Mesenchymal stem cell (in vitro differentiated cells and primary cell): ENCODE measurements around the gene MAP6D1.

ENCODE experiments used
- DNase-seq: peaks from one replicate; pipeline ENCODE4 v3.0.0-alpha.2; 2013
- H2AFZ ChIP-seq: one replicate; pipeline ENCODE4 v1.6.1; 2013; ENCODE audit warnings: low read depth, mild to moderate bottlenecking, control low read depth, inconsistent platforms, low read length, moderate library complexity
- H2AK5ac ChIP-seq: 2 replicates; pipeline ENCODE4 v1.6.1; 2013; ENCODE audit warnings: low read length, moderate library complexity, mild to moderate bottlenecking, inconsistent platforms; ENCODE audit not compliant: severe bottlenecking
- H2BK120ac ChIP-seq: one replicate; pipeline ENCODE4 v1.6.1; 2013; ENCODE audit warnings: low read depth, mild to moderate bottlenecking, inconsistent platforms, low read length, moderate library complexity
- H2BK12ac ChIP-seq, 2 experiments: one replicate each; pipeline ENCODE4 v1.6.1; 2013; ENCODE audit warnings: inconsistent platforms in 2 of 2, low read length in 2 of 2, mild to moderate bottlenecking in 2 of 2, moderate library complexity in 2 of 2, control low read depth in 1 of 2
- H2BK15ac ChIP-seq: one replicate; pipeline ENCODE4 v1.6.1; 2013; ENCODE audit warnings: mild to moderate bottlenecking, low read depth, inconsistent platforms; ENCODE audit not compliant: poor library complexity, severe bottlenecking
- H2BK5ac ChIP-seq: 2 replicates; pipeline ENCODE4 v1.6.1; 2013; ENCODE audit warnings: low read depth, mild to moderate bottlenecking, low read length, control low read depth, inconsistent platforms; ENCODE audit not compliant: poor library complexity, severe bottlenecking
- H3K14ac ChIP-seq, 2 experiments: one replicate each; pipeline ENCODE4 v1.6.1; 2013; ENCODE audit warnings: inconsistent platforms in 2 of 2, low read length in 2 of 2, control low read depth in 1 of 2, mild to moderate bottlenecking in 1 of 2, moderate library complexity in 1 of 2
- H3K18ac ChIP-seq, 2 experiments: one replicate each; pipeline ENCODE4 v1.6.1; 2013; ENCODE audit warnings: inconsistent platforms in 2 of 2, low read length in 2 of 2, control low read depth in 1 of 2, low read depth in 1 of 2, mild to moderate bottlenecking in 1 of 2
- H3K23ac ChIP-seq, 2 experiments: one replicate each; pipeline ENCODE4 v1.6.1; 2013; ENCODE audit warnings: inconsistent platforms in 2 of 2, low read length in 2 of 2, mild to moderate bottlenecking in 2 of 2, moderate library complexity in 2 of 2, control low read depth in 1 of 2
- H3K27ac ChIP-seq: 2 replicates; pipeline ENCODE4 v1.5.1; 2013; ENCODE audit warnings: mild to moderate bottlenecking, moderate library complexity, low read length, control low read depth, inconsistent platforms; ENCODE audit not compliant: poor library complexity, severe bottlenecking
- H3K27me3 ChIP-seq, 2 experiments: 2 replicates each; pipeline versions ENCODE4 v1.6.1 to v1.7.0; 2013; ENCODE audit warnings: low read length in 2 of 2, mild to moderate bottlenecking in 2 of 2, moderate library complexity in 2 of 2, control low read depth in 1 of 2, inconsistent platforms in 1 of 2; ENCODE audit not compliant: control insufficient read depth in 1 of 2, insufficient read depth in 1 of 2
- H3K36me3 ChIP-seq, 2 experiments: 2 replicates each; pipeline versions ENCODE4 v1.6.1 to v1.7.0; 2013; ENCODE audit warnings: low read length in 2 of 2, control low read depth in 1 of 2, inconsistent platforms in 1 of 2, low read depth in 1 of 2, mild to moderate bottlenecking in 1 of 2; ENCODE audit not compliant: insufficient read depth in 2 of 2, control insufficient read depth in 1 of 2
- H3K4ac ChIP-seq, 2 experiments: one replicate each; pipeline ENCODE4 v1.6.1; 2013; ENCODE audit warnings: inconsistent platforms in 2 of 2, low read length in 2 of 2, mild to moderate bottlenecking in 2 of 2, moderate library complexity in 2 of 2, control low read depth in 1 of 2, low read depth in 1 of 2
- H3K4me1 ChIP-seq: 2 replicates; pipeline ENCODE4 v1.6.1; 2013; ENCODE audit warnings: low read depth, low read length, control low read depth; ENCODE audit not compliant: control insufficient read depth, insufficient read depth
- H3K4me2 ChIP-seq: 2 replicates; pipeline ENCODE4 v1.6.1; 2013; ENCODE audit warnings: low read length, mild to moderate bottlenecking, inconsistent platforms; ENCODE audit not compliant: poor library complexity, severe bottlenecking
- H3K4me3 ChIP-seq, 2 experiments: 2 replicates each; pipeline versions ENCODE4 v1.5.1 to v1.7.0; 2013; ENCODE audit warnings: low read length in 2 of 2, mild to moderate bottlenecking in 2 of 2, control low read depth in 1 of 2, low read depth in 1 of 2; ENCODE audit not compliant: insufficient read depth in 1 of 2
- H3K79me1 ChIP-seq: replicated peaks from 2 replicates; pipeline ENCODE4 v1.6.1; 2013; ENCODE audit warnings: mild to moderate bottlenecking, control low read depth, low read length, inconsistent platforms; ENCODE audit not compliant: poor library complexity, severe bottlenecking
- H3K9ac ChIP-seq: 2 replicates; pipeline ENCODE4 v1.7.0; 2013; ENCODE audit warnings: mild to moderate bottlenecking, low read length, moderate library complexity
- H3K9me3 ChIP-seq: 2 replicates; pipeline ENCODE4 v1.7.0; 2013; ENCODE audit warnings: mild to moderate bottlenecking, low read length; ENCODE audit not compliant: control insufficient read depth
- H4K8ac ChIP-seq: one replicate; pipeline ENCODE4 v1.6.1; 2013; ENCODE audit warnings: inconsistent platforms, mild to moderate bottlenecking, low read length, moderate library complexity
- H4K91ac ChIP-seq: one replicate; pipeline ENCODE4 v1.6.1; 2013; ENCODE audit warnings: mild to moderate bottlenecking, low read length, inconsistent platforms
- WGBS: methylation state at CpG from one replicate; pipeline ENCODE4 v1.1.7; 2013; ENCODE audit warnings: mixed read lengths; 5-methylcytosine and 5-hydroxymethylcytosine counted together

The MAP6D1 gene

GRCh38 chr3:183837894-183838293 is 12.5 kb upstream of the MAP6D1 start:
- no peak overlapping the region for H3K18ac ChIP-seq
- no peak for DNase-seq
- peaks cover 34 to 72% of the 10 kb centered on the region in 2 experiments for H3K36me3 ChIP-seq
- no peak overlapping the region for H3K4me2 ChIP-seq
- no peaks in the 10 kb centered on the region for H3K27me3 ChIP-seq
- no peak overlapping the region for H3K4ac ChIP-seq
- H3K27ac ChIP-seq, result no peak overlapping the region
- H3K4me3 ChIP-seq, result no peak overlapping the region
- no peak overlapping the region for H3K9ac ChIP-seq
- H3K14ac ChIP-seq, result no peak overlapping the region
- no peak overlapping the region for H2BK120ac ChIP-seq
- no peak overlapping the region for H2BK15ac ChIP-seq
- H2BK5ac ChIP-seq, result no peak overlapping the region
- H2BK12ac ChIP-seq, result no peak overlapping the region
- H4K8ac ChIP-seq, result no peak overlapping the region
- H3K4me1 ChIP-seq, result no peaks in the 10 kb centered on the region
- H3K23ac ChIP-seq, result no peak overlapping the region
- no peak overlapping the region for H2AFZ ChIP-seq
- H3K9me3 ChIP-seq, result no peaks in the 10 kb centered on the region
- no peak overlapping the region for H4K91ac ChIP-seq
- H3K79me1 ChIP-seq, result peaks cover 15% of the 10 kb centered on the region
- no peak overlapping the region for H2AK5ac ChIP-seq
- WGBS, result 100% methylated on average over 3 of the region's 3 CpGs

- no peak overlapping the region for H2BK12ac ChIP-seq
- no peak overlapping the region for H3K4me2 ChIP-seq
- H2BK120ac ChIP-seq, result no peak overlapping the region
- no peak overlapping the region for H3K23ac ChIP-seq
- no peak overlapping the region for H4K8ac ChIP-seq
- no peak overlapping the region for H2AK5ac ChIP-seq
- no peaks in the 10 kb centered on the region for H3K4me1 ChIP-seq
- H3K27ac ChIP-seq, result no peak overlapping the region
- H3K9ac ChIP-seq, result no peak overlapping the region
- H3K4ac ChIP-seq, result no peak overlapping the region
- no peak overlapping the region for H2AFZ ChIP-seq
- H3K18ac ChIP-seq, result no peak overlapping the region
- H3K36me3 ChIP-seq, result peaks cover 36 to 75% of the 10 kb centered on the region in 2 experiments
- H3K27me3 ChIP-seq, result no peaks in the 10 kb centered on the region
- no peak overlapping the region for H2BK15ac ChIP-seq
- no peak overlapping the region for H2BK5ac ChIP-seq
- peaks cover 15% of the 10 kb centered on the region for H3K79me1 ChIP-seq
- H4K91ac ChIP-seq, result no peak overlapping the region
- H3K9me3 ChIP-seq, result no peaks in the 10 kb centered on the region
- no peak overlapping the region for H3K14ac ChIP-seq
- WGBS, result 96% methylated on average over 9 of the region's 9 CpGs
- DNase-seq, result no peak
- no peak overlapping the region for H3K4me3 ChIP-seq
These were observed 12.0 kb upstream of the MAP6D1 start for GRCh38 chr3:183837390-183837789.

GRCh38 chr3:183833516-183833915 is 8.1 kb upstream of the MAP6D1 start:
- over 99% methylated on average over 6 of the region's 6 CpGs for WGBS
- DNase-seq, result no peak
- Histone ChIP-seq H4K8ac (no peak overlapping the region), H2AK5ac (no peak overlapping the region), H4K91ac (no peak overlapping the region), H2AFZ (no peak overlapping the region), H3K14ac (no peak overlapping the region), H3K9me3 (no peaks in the 10 kb centered on the region), H3K27me3 (no peaks in the 10 kb centered on the region), H2BK12ac (no peak overlapping the region), H3K4me3 (no peak overlapping the region), H3K9ac (no peak overlapping the region), H3K36me3 (peaks cover 38 to 66% of the 10 kb centered on the region in 2 experiments), H3K4ac (no peak overlapping the region), H2BK15ac (no peak overlapping the region), H3K27ac (no peak overlapping the region), H3K79me1 (peaks cover 12% of the 10 kb centered on the region), H2BK120ac (no peak overlapping the region), H2BK5ac (no peak overlapping the region), H3K23ac (no peak overlapping the region), H3K18ac (no peak overlapping the region), H3K4me1 (no peaks in the 10 kb centered on the region), H3K4me2 (no peak overlapping the region)

GRCh38 chr3:183830187-183830586 is 4.8 kb upstream of the MAP6D1 start:
- no peak overlapping the region for H3K4me3 ChIP-seq
- whole genome bisulfite sequencing, result 97% methylated on average over 9 of the region's 9 CpGs

More at GRCh38 chr3:183830187-183830586, 4.8 kb upstream of the MAP6D1 start:
- Histone ChIP-seq H2BK15ac (no peak overlapping the region), H3K9me3 (no peaks in the 10 kb centered on the region), H3K36me3 (peaks cover 44 to 53% of the 10 kb centered on the region in 2 experiments), H2BK120ac (no peak overlapping the region), H3K4me1 (peaks cover 4% of the 10 kb centered on the region), H3K14ac (no peak overlapping the region), H2BK5ac (no peak overlapping the region), H3K4ac (no peak overlapping the region), H3K9ac (no peak overlapping the region), H2AFZ (no peak overlapping the region), H3K4me2 (no peak overlapping the region), H3K27ac (no peak overlapping the region), H3K79me1 (peaks cover 9% of the 10 kb centered on the region), H3K18ac (no peak overlapping the region), H4K91ac (no peak overlapping the region), H3K23ac (no peak overlapping the region), H2BK12ac (no peak overlapping the region), H2AK5ac (no peak overlapping the region), H3K27me3 (no peaks in the 10 kb centered on the region), H4K8ac (no peak overlapping the region)
- no peak for DNase-seq
